ENCODE results near the gene HSP90AA1.
"Not testable (repeated sequence)": the region's sequence is repeated elsewhere in the genome, so short reads cannot be mapped to it uniquely, and the experiment has no call there.

HSP90AA1 gene

GRCh38 chr14:102086972-102087761 lies at the start of gene HSP90AA1:
Gene HSP90AA1, minus strand, starts transcription at chr14:102087044. Its CDS starts 666 bp downstream, at chr14:102086378.
- peak; percentile 97 for DNase-seq (ENCODE audit: low read depth)

- not testable (repeated sequence) for DNase-seq (ENCODE audit: low read depth)
These were observed 48.6 kb upstream of the HSP90AA1 start for GRCh38 chr14:102135456-102135855.

- not testable (repeated sequence) for DNase-seq (ENCODE audit: low read depth)
These were observed 47.9 kb upstream of the HSP90AA1 start for GRCh38 chr14:102134719-102135118.

GRCh38 chr14:102134021-102134420 lies 47.2 kb upstream of the HSP90AA1 start:
- not testable (repeated sequence) for DNase-seq (ENCODE audit: low read depth)

GRCh38 chr14:102131741-102132140 lies 44.9 kb upstream of the HSP90AA1 start:
- no peak for DNase-seq (ENCODE audit: low read depth)

- no peak for DNase-seq (ENCODE audit: low read depth)
These were observed 40.1 kb upstream of the HSP90AA1 start for GRCh38 chr14:102126807-102127455.

- no peak for DNase-seq (ENCODE audit: low read depth)
These were observed 38.7 kb upstream of the HSP90AA1 start for GRCh38 chr14:102125546-102125945.

- DNase-seq (ENCODE audit: low read depth): no peak
These were observed 37.6 kb upstream of the HSP90AA1 start for GRCh38 chr14:102124419-102124818.

- DNase-seq (ENCODE audit: low read depth): no peak
These were observed 34.7 kb upstream of the HSP90AA1 start for GRCh38 chr14:102121567-102121966.

GRCh38 chr14:102120888-102121287 lies 34.0 kb upstream of the HSP90AA1 start:
- DNase-seq (ENCODE audit: low read depth): no peak

GRCh38 chr14:102117852-102118251 lies 31.0 kb upstream of the HSP90AA1 start:
- no peak for DNase-seq (ENCODE audit: low read depth)

GRCh38 chr14:102116361-102117180 lies 29.7 kb upstream of the HSP90AA1 start:
- no peak for DNase-seq (ENCODE audit: low read depth)

- DNase-seq (ENCODE audit: low read depth): no peak
These were observed 24.3 kb upstream of the HSP90AA1 start for GRCh38 chr14:102111101-102111500.

GRCh38 chr14:102109332-102109731 lies 22.5 kb upstream of the HSP90AA1 start:
- not testable (repeated sequence) for DNase-seq (ENCODE audit: low read depth)

- no peak for DNase-seq (ENCODE audit: low read depth)
These were observed 18.5 kb upstream of the HSP90AA1 start for GRCh38 chr14:102105369-102105768.

GRCh38 chr14:102103062-102103695 lies 16.3 kb upstream of the HSP90AA1 start:
- no peak for DNase-seq (ENCODE audit: low read depth)

GRCh38 chr14:102097441-102098135 lies 10.7 kb upstream of the HSP90AA1 start:
- DNase-seq (ENCODE audit: low read depth): no peak

GRCh38 chr14:102096569-102097188 lies 9.8 kb upstream of the HSP90AA1 start:
- peak; percentile 71 for DNase-seq (ENCODE audit: low read depth)

- no peak for DNase-seq (ENCODE audit: low read depth)
These were observed 9.2 kb upstream of the HSP90AA1 start for GRCh38 chr14:102095871-102096568.

- DNase-seq (ENCODE audit: low read depth): no peak
These were observed 8.5 kb upstream of the HSP90AA1 start for GRCh38 chr14:102095231-102095870.

All from activated T-cell treated with anti-CD3 and anti-CD28 coated beads for 1 hour (primary cell).